GM10248 (cell line): Measurements from ENCODE around the gene CA12.

ENCODE experiments used
- CTCF ChIA-PET: fragments of 300-600 bp; sonication (Branson Sonifier 250); formaldehyde crosslinking; extraction: SDS; loops from one replicate; lab custom pipeline; 2021; ENCODE audit warnings: antibody characterized with exemption; lab: Yijun Ruan, JAX
- POLR2A ChIA-PET: fragments of 350-650 bp; sonication (Branson Sonifier 250); formaldehyde crosslinking; extraction: SDS; loops from one replicate; lab custom pipeline; 2020; ENCODE audit warnings: antibody characterized with exemption; lab: Yijun Ruan, JAX
- DNase-seq: peaks from one replicate; pipeline ENCODE4 v3.0.0; 2012; ENCODE audit errors: extremely low spot score
- CTCF ChIP-seq: IDR thresholded peaks from 2 replicates; pipeline ENCODE4 v1.5.1; 2012; ENCODE audit warnings: mild to moderate bottlenecking, low read depth; ENCODE audit errors: extremely low read depth, missing control alignments, control extremely low read depth

Gene CA12

GRCh38 chr15:63396152-63396928, 14.7 kb upstream of the CA12 start:
- ChIA-PET POLR2A (no interaction called here), CTCF (interaction anchor here (0.9 to 1.4 kb wide), 2 partner anchors 64 to 349 kb away, joined by 3 read pairs; no protein-coding TSS in a partner anchor)
- no peak for DNase-seq
- no peak for TF ChIP-seq CTCF

- CTCF ChIA-PET = interaction anchor here (1.4 kb wide), 1 partner anchor 348 kb away, joined by 3 read pairs; no protein-coding TSS in a partner anchor
- DNase-seq = no peak
- POLR2A ChIA-PET = no interaction called here
- no peak for TF ChIP-seq CTCF
These were observed 14.1 kb upstream of the CA12 start for GRCh38 chr15:63395730-63396151.

GRCh38 chr15:63392361-63393009, 10.8 kb upstream of the CA12 start:
- TF ChIP-seq CTCF = no peak
- DNase-seq = no peak
- POLR2A ChIA-PET = no interaction called here
- CTCF ChIA-PET = no interaction called here

- no peak for TF ChIP-seq CTCF
- no peak for DNase-seq
- ChIA-PET POLR2A (no interaction called here), CTCF (no interaction called here)
These were observed 10.2 kb upstream of the CA12 start for GRCh38 chr15:63391669-63392360.

- CTCF ChIA-PET = no interaction called here
- POLR2A ChIA-PET = no interaction called here
- DNase-seq = no peak
- TF ChIP-seq CTCF = no peak
These were observed 9.0 kb upstream of the CA12 start for GRCh38 chr15:63390689-63391088.
